RWPE1 (cell line): Measurements from ENCODE around the gene CST2.
"Not testable (repeated sequence)": the region's sequence is repeated elsewhere in the genome, so short reads cannot be mapped to it uniquely, and the experiment has no call there.

ENCODE experiments used
- CTCF ChIA-PET: fragments of 350-600 bp; sonication (Branson Sonifier 250); formaldehyde crosslinking; extraction: SDS; loops from one replicate; lab custom pipeline; 2021; lab: Yijun Ruan, JAX
- POLR2A ChIA-PET: fragments of 400-600 bp; formaldehyde crosslinking; extraction: SDS; loops from one replicate; lab custom pipeline; 2020; ENCODE audit warnings: antibody characterized with exemption; ENCODE audit not compliant: low non-redundant PET; lab: Yijun Ruan, JAX
- DNase-seq: peaks from one replicate; pipeline ENCODE4 v3.0.0; 2012; ENCODE audit warnings: low spot score
- H3K27ac ChIP-seq: fragments of 450-650 bp; 2 replicates; pipeline ENCODE4 v1.5.1; 2017
- TF ChIP-seq, protein P1 (sequence below): fragments of 450-650 bp; conservative IDR thresholded peaks from 2 replicates; pipeline ENCODE4 v1.5.1; 2017; ENCODE audit warnings: low read depth, mild to moderate bottlenecking

Gene CST2

DNA sequence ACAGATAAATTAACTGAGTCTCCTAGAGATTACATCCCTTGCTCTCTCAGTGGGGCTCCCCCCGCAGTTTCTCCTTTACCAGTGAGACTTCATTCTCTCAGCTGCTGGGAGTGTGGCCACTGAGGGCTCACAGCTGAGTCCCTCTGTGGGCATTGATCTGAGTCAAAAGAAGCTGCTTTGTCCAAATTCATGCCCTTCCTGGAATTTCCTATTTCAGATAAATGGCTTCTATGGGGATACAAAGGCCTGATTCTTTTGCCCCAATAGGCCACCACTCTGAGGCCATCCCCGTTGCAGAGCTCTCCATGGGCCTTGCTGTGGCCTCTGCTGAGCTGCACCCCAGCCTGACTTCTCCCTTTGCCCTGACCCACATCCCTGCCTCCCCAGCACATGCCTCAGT is 43.0 kb upstream of the CST2 start:
- H3K27ac ChIP-seq, result no peak overlapping the region
- DNase-seq, result no peak
- POLR2A ChIA-PET, result no interaction called here
- TF ChIP-seq, protein P1, sequence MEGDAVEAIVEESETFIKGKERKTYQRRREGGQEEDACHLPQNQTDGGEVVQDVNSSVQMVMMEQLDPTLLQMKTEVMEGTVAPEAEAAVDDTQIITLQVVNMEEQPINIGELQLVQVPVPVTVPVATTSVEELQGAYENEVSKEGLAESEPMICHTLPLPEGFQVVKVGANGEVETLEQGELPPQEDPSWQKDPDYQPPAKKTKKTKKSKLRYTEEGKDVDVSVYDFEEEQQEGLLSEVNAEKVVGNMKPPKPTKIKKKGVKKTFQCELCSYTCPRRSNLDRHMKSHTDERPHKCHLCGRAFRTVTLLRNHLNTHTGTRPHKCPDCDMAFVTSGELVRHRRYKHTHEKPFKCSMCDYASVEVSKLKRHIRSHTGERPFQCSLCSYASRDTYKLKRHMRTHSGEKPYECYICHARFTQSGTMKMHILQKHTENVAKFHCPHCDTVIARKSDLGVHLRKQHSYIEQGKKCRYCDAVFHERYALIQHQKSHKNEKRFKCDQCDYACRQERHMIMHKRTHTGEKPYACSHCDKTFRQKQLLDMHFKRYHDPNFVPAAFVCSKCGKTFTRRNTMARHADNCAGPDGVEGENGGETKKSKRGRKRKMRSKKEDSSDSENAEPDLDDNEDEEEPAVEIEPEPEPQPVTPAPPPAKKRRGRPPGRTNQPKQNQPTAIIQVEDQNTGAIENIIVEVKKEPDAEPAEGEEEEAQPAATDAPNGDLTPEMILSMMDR, result no peak
- CTCF ChIA-PET, result no interaction called here

DNA sequence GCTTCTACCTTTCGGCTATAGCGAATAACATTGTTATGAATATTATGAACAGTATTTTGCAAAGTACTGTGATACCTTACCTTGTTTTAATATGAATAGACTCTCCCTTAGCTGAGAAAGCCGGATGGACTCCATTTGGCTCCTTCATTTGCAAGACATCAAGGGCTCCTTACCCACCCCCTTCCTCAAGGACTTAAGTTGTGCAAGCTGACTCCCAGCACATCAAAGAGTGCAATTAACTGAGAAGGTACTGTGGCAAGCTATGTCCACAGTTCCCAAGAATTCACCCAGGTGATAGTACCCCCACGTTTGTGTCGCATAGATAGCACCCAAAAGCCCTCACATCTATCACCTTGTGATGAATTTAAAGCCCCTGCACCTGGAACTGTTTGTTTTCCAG is 41.8 kb upstream of the CST2 start:
- TF ChIP-seq, protein P1, result no peak
- DNase-seq, result no peak
- ChIA-PET POLR2A (no interaction called here), CTCF (no interaction called here)
- no peak overlapping the region for H3K27ac ChIP-seq

DNA sequence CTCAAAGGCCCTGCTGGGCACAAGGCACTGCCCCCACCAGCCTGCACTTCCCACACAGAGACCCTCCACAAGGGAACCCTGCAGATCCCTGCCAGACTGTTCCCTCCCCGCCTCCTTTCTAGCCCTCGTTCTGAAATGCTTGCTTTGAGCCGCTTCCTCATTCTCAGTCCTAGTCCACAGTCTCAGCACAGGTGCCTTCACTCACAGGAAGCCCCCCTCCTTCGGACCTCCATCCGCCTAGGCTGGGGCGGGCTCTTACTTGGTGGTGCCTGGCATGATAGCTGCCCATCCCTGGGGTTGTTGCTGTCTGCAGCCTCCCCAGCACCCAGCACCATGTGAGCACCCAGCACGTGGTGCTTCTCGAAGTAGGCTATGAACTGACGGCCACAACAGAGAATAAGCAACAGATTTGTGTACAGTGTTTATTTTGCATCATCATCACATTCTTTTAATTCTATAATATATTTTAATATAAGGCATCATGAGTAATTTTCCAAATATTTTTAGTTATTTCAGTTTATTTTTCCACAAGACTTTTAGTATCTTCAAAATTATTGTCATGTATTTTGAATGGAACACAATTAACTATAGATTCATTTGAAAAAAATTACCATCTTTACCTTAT is 40.7 kb upstream of the CST2 start:
- ChIA-PET CTCF (no interaction called here), POLR2A (no interaction called here)
- TF ChIP-seq, protein P1, result no peak
- DNase-seq, result no peak
- no peak overlapping the region for H3K27ac ChIP-seq

DNA sequence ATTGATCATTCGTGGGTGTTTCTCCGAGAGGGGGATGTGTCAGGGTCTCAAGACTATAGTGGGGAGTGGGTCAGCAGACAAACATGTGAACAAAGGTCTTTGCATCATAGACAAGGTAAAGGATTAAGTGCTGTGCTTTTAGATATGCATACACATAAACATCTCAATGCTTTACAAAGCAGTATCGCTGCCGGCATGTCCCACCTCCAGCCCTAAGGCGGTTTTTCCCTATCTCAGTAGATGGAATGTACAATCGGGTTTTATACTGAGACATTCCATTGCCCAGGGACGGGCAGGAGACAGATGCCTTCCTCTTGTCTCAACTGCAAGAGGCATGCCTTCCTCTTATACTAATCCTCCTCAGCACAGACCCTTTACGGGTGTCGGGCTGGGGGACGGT is 34.2 kb upstream of the CST2 start:
- DNase-seq, H3K27ac ChIP-seq, CTCF ChIA-PET, POLR2A ChIA-PET: not testable (repeated sequence)

DNA sequence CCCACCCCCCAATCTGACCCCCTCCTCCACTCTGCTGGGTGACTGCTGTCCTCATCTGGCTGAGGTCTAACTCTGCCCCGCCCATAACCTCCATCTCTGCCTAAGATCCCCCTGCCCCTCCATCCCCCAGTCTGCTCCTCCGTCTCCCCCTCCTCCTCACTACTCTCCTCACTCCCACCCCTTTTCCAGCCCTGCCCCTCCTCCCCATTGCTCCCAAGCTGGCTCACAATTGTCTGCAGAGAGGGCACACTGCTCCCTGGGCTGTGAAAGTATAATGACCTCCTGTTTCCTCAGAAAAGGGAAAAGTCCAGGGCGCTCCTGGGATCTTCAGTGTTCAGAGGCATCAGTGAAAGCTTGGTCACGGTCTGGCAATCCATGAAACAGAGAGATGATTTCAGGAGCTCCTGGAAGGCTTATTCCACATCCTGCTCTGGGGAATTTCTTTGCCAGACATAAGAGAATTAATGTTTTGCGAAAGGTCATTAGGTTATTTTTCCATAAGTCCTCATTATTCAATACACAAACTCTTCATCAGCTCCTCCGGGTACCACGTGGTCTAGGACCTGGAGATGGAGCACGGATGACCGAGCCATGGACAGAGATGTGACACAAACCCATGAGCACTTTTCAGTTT is 31.6 kb upstream of the CST2 start:
- POLR2A ChIA-PET, result interaction anchor here (0.6 kb wide), 1 partner anchor 1620 kb away, joined by 7 read pairs; no protein-coding TSS in a partner anchor
- no peak overlapping the region for H3K27ac ChIP-seq
- CTCF ChIA-PET, result interaction anchor here (0.7 kb wide), 2 partner anchors 21 to 96 kb away, joined by 3 read pairs; no protein-coding TSS in a partner anchor
- TF ChIP-seq, protein P1, result no peak
- no peak for DNase-seq

DNA sequence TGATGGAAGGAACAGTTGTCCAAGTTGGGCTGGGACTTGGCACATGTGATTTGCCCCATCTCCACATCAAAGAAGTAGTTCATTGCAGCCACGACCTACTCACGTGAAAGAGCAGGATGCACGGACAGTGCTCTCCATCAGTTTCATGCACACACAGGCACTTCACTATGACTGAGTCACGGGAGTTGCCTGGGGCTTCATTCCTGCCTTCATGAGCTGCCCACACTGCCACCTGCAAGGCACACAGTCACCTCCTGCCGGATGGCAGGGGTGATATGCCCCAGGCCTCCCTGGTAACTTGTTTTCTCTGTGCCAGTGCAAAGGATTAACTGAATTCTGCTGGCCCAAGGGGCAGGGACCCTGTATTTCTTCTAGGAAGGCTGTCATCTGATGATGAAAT is 30.2 kb upstream of the CST2 start:
- ChIA-PET POLR2A (no interaction called here), CTCF (interaction anchor here (0.6 kb wide), 1 partner anchor 1270 kb away, joined by 3 read pairs; no protein-coding TSS in a partner anchor)
- H3K27ac ChIP-seq, result no peak overlapping the region
- TF ChIP-seq, protein P1, result no peak
- no peak for DNase-seq

DNA sequence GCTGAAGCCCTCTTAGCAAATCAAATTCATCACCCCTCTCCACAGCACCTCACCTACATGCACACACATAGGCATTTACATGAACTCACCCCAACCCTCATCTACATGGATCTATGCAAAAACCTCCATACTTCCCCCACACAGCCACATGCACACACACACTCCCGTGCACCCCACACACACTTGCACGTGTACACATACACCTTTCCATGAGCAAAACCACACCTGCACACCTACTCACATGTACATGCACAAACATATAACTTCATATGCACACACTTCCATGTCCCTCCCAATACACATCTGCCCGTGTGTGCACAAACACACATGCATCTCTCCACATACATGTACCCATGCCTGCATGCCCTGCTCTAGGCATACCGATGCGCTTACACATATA is 29.7 kb upstream of the CST2 start:
- ChIA-PET POLR2A (no interaction called here), CTCF (no interaction called here)
- TF ChIP-seq, protein P1, result no peak
- no peak for DNase-seq
- H3K27ac ChIP-seq, result no peak overlapping the region
